ENCODE data around the gene DDHD1. TPM values are rescaled to one million over a fixed set of nuclear protein-coding genes. Genes with fewer than 3 reads are reported as not detected.

The DDHD1 gene
- total and polyA plus RNA-seq, 2 experiments from 2014 or later = 10.5 to 15.8 TPM

GRCh38 chr14:53113989-53114388, 39.1 kb downstream of the DDHD1 start:
- Histone ChIP-seq H3K9ac (no peak overlapping the region), H3K79me2 (ENCODE audit: insufficient read depth) (peaks cover 95% of the 10 kb centered on the region), H3K27ac (no peak overlapping the region), H3K9me2 (ENCODE audit: insufficient read depth) (no peaks in the 10 kb centered on the region), H3K4me3 (no peak overlapping the region), H3K4me2 (ENCODE audit: unreplicated experiment) (no peak overlapping the region), H2AFZ (no peak overlapping the region), H3K36me3 (ENCODE audit: low read depth) (no peaks in the 10 kb centered on the region), H3F3A (ENCODE audit: insufficient read depth) (no peaks in the 10 kb centered on the region), H4K20me1 (ENCODE audit: insufficient read depth) (no peaks in the 10 kb centered on the region), H3K27me3 (replicated peaks; ENCODE audit: insufficient read depth) (no peaks in the 10 kb centered on the region), H3K4me1 (ENCODE audit: insufficient read depth) (no peaks in the 10 kb centered on the region), H3K9me3 (ENCODE audit: low read depth) (no peaks in the 10 kb centered on the region)
- in situ Hi-C loops (cut with MboI) = no loop called here
- WGBS, 2 experiments (ENCODE audit: low coverage in 1 of 2, low lambda C conversion rate in 2 of 2, missing lambda C conversion rate in 2 of 2) = 86 to 91% methylated on average over 10 of the region's 10 CpGs
- no peak for TF ChIP-seq EZH2phosphoT487 (IDR thresholded peaks at IDR 0.05; ENCODE audit: insufficient read depth, low read depth)
- no peak for TF ChIP-seq EZH2 (IDR thresholded peaks at IDR 0.05; ENCODE audit: insufficient read depth, poor library complexity, severe bottlenecking)
- no peak for DNase-seq

GRCh38 chr14:53110096-53110495, 43.0 kb downstream of the DDHD1 start:
- WGBS, 2 experiments (ENCODE audit: low coverage in 1 of 2, low lambda C conversion rate in 2 of 2, missing lambda C conversion rate in 2 of 2) = 94 to 100% methylated on average over 1 of the region's 1 CpG
- H3F3A ChIP-seq (ENCODE audit: insufficient read depth) = no peaks in the 10 kb centered on the region
- no peak for DNase-seq
- no peak overlapping the region for H3K4me2 ChIP-seq (ENCODE audit: unreplicated experiment)
- H2AFZ ChIP-seq = no peak overlapping the region
- H3K9me2 ChIP-seq (ENCODE audit: insufficient read depth) = no peaks in the 10 kb centered on the region
- no peak overlapping the region for H3K9ac ChIP-seq
- H3K9me3 ChIP-seq (ENCODE audit: low read depth) = no peaks in the 10 kb centered on the region
- in situ Hi-C loops (cut with MboI) = no loop called here
- no peak for TF ChIP-seq EZH2phosphoT487 (IDR thresholded peaks at IDR 0.05; ENCODE audit: insufficient read depth, low read depth)
- TF ChIP-seq EZH2 (IDR thresholded peaks at IDR 0.05; ENCODE audit: insufficient read depth, poor library complexity, severe bottlenecking) = no peak
- no peaks in the 10 kb centered on the region for H3K4me1 ChIP-seq (ENCODE audit: insufficient read depth)
- H3K27me3 ChIP-seq (replicated peaks; ENCODE audit: insufficient read depth) = no peaks in the 10 kb centered on the region
- peaks cover 86% of the 10 kb centered on the region for H3K79me2 ChIP-seq (ENCODE audit: insufficient read depth)
- H3K36me3 ChIP-seq (ENCODE audit: low read depth) = no peaks in the 10 kb centered on the region
- no peak overlapping the region for H3K4me3 ChIP-seq
- H3K27ac ChIP-seq = no peak overlapping the region
- H4K20me1 ChIP-seq (ENCODE audit: insufficient read depth) = no peaks in the 10 kb centered on the region

DNA sequence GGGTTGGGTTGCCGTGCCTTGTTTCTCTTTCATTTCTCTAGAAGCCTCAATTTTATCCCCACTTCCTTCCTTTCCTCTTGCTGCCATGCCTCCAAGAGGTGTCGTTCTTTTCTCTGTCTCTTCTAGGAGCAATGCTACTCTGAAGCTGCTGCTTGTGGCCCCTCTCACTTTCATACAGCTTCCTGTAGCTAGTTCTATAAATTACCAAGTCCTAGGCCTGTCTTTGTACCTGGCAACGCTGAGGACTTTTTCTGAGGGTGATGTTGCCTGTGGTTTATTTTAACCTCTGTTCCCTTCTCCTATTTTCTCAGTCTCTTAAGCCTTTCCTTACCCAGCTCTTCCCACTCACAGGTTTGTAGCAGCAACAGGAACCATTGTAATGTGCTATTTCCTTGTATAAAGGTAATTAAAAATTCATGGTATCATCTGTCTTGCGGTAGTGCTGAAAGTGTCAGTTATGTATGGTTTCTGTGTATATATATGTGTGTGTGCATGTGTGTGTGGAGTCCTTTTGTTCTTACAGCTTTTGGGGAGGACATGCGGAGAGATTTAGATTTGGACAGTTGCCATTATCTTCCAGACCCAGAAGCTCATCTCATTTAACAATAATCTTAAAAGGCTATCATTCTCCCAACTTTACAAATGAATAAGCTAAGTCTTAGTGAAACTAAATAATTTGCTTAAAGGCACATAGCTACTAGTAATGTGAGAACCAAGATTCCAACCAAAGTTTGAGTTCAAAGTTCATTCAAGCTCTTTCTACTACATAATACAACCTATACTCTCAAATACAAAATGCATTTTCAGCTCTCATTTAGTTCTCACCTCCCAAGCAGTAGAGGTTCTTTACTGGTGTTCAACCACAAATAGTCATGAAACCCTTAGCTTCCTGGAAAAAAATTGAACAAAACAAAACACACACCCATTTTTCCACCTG, 43.8 kb downstream of the DDHD1 start:
- H3K4me1 ChIP-seq (ENCODE audit: insufficient read depth) = no peaks in the 10 kb centered on the region
- no peaks in the 10 kb centered on the region for H3K36me3 ChIP-seq (ENCODE audit: low read depth)
- H3F3A ChIP-seq (ENCODE audit: insufficient read depth) = no peaks in the 10 kb centered on the region
- peak overlapping the region; percentile 70 for H3K4me3 ChIP-seq
- no peaks in the 10 kb centered on the region for H3K27me3 ChIP-seq (replicated peaks; ENCODE audit: insufficient read depth)
- no peaks in the 10 kb centered on the region for H3K9me3 ChIP-seq (ENCODE audit: low read depth)
- WGBS, 2 experiments (ENCODE audit: low coverage in 1 of 2, low lambda C conversion rate in 2 of 2, missing lambda C conversion rate in 2 of 2) = 22 to 29% methylated on average over 5 of the region's 5 CpGs
- DNase-seq = peak; percentile 54
- in situ Hi-C loops (cut with MboI) = no loop called here
- peak overlapping the region; percentile 79 for H3K9ac ChIP-seq
- no peaks in the 10 kb centered on the region for H4K20me1 ChIP-seq (ENCODE audit: insufficient read depth)
- H3K9me2 ChIP-seq (ENCODE audit: insufficient read depth) = no peaks in the 10 kb centered on the region
- peak overlapping the region; percentile 89 for H3K4me2 ChIP-seq (ENCODE audit: unreplicated experiment)
- H3K79me2 ChIP-seq (ENCODE audit: insufficient read depth) = peaks cover 79% of the 10 kb centered on the region
- H2AFZ ChIP-seq = peak overlapping the region; percentile 76
- TF ChIP-seq EZH2 (IDR thresholded peaks at IDR 0.05; ENCODE audit: insufficient read depth, poor library complexity, severe bottlenecking) (no peak), EZH2phosphoT487 (IDR thresholded peaks at IDR 0.05; ENCODE audit: insufficient read depth, low read depth) (no peak)
- peak overlapping the region; percentile 75 for H3K27ac ChIP-seq

- DNase-seq = peak; percentile 46
- H2AFZ ChIP-seq = peak overlapping the region; percentile 76
- peak overlapping the region; percentile 70 for H3K4me3 ChIP-seq
- no peaks in the 10 kb centered on the region for H3K4me1 ChIP-seq (ENCODE audit: insufficient read depth)
- no peaks in the 10 kb centered on the region for H3K36me3 ChIP-seq (ENCODE audit: low read depth)
- in situ Hi-C loops (cut with MboI) = no loop called here
- H3K27ac ChIP-seq = peak overlapping the region; percentile 75
- H3K79me2 ChIP-seq (ENCODE audit: insufficient read depth) = peaks cover 71% of the 10 kb centered on the region
- 62 to 68% methylated on average over 10 of the region's 10 CpGs for WGBS, 2 experiments (ENCODE audit: low coverage in 1 of 2, low lambda C conversion rate in 2 of 2, missing lambda C conversion rate in 2 of 2)
- H4K20me1 ChIP-seq (ENCODE audit: insufficient read depth) = no peaks in the 10 kb centered on the region
- no peaks in the 10 kb centered on the region for H3K9me3 ChIP-seq (ENCODE audit: low read depth)
- H3K9ac ChIP-seq = peak overlapping the region; percentile 79
- no peaks in the 10 kb centered on the region for H3F3A ChIP-seq (ENCODE audit: insufficient read depth)
- H3K4me2 ChIP-seq (ENCODE audit: unreplicated experiment) = peak overlapping the region; percentile 89
- H3K9me2 ChIP-seq (ENCODE audit: insufficient read depth) = no peaks in the 10 kb centered on the region
- TF ChIP-seq EZH2 (IDR thresholded peaks at IDR 0.05; ENCODE audit: insufficient read depth, poor library complexity, severe bottlenecking) = no peak
- TF ChIP-seq EZH2phosphoT487 (IDR thresholded peaks at IDR 0.05; ENCODE audit: insufficient read depth, low read depth) = no peak
- no peaks in the 10 kb centered on the region for H3K27me3 ChIP-seq (replicated peaks; ENCODE audit: insufficient read depth)
Observed at GRCh38 chr14:53108292-53109104, 44.6 kb downstream of the DDHD1 start.

Data from GM23248 (cell line).